GM12874 (cell line): Measurements from ENCODE around the gene SCUBE3.

Experiments
- TF ChIP-seq, protein P1 (sequence below): IDR thresholded peaks from 2 replicates; pipeline ENCODE4 v1.5.1; 2011; ENCODE audit warnings: low read depth, mild to moderate bottlenecking, control low read depth, low read length, moderate library complexity; ENCODE audit not compliant: insufficient read depth

SCUBE3 gene

GRCh38 chr6:35216851-35217811 lies 3.4 kb downstream of the SCUBE3 start:
- TF ChIP-seq, protein P1, sequence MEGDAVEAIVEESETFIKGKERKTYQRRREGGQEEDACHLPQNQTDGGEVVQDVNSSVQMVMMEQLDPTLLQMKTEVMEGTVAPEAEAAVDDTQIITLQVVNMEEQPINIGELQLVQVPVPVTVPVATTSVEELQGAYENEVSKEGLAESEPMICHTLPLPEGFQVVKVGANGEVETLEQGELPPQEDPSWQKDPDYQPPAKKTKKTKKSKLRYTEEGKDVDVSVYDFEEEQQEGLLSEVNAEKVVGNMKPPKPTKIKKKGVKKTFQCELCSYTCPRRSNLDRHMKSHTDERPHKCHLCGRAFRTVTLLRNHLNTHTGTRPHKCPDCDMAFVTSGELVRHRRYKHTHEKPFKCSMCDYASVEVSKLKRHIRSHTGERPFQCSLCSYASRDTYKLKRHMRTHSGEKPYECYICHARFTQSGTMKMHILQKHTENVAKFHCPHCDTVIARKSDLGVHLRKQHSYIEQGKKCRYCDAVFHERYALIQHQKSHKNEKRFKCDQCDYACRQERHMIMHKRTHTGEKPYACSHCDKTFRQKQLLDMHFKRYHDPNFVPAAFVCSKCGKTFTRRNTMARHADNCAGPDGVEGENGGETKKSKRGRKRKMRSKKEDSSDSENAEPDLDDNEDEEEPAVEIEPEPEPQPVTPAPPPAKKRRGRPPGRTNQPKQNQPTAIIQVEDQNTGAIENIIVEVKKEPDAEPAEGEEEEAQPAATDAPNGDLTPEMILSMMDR = no peak

- TF ChIP-seq, protein P1 = no peak
These were observed 4.3 kb downstream of the SCUBE3 start for GRCh38 chr6:35218021-35218420.

- TF ChIP-seq, protein P1 = no peak
These were observed 4.7 kb downstream of the SCUBE3 start for GRCh38 chr6:35218456-35218855.

- TF ChIP-seq, protein P1 = no peak
These were observed 6.0 kb downstream of the SCUBE3 start for GRCh38 chr6:35219683-35220326.

GRCh38 chr6:35220711-35221110 lies 7.0 kb downstream of the SCUBE3 start:
- TF ChIP-seq, protein P1 = no peak

- TF ChIP-seq, protein P1 = no peak
These were observed 9.6 kb downstream of the SCUBE3 start for GRCh38 chr6:35223396-35223795.

DNA sequence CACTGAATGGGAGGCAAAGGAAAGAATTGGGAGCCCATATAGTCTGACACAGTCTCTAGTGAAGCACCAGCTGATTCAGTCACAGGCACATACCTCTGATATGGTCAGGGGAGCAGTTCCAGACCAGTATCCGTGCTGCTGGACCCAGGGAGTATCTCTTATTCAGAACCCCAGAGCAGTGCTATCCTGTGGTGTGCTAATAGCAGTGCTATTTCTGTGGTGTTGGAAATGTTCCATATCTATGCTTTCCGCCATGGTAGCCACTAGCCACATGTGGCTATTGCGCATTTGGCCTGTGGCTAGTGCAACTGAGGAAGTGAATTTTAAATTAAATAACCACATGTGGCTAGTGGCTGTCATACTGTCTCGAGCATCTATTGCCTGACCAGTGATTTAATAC lies 11.0 kb downstream of the SCUBE3 start:
- TF ChIP-seq, protein P1 = no peak
